GM23248 (cell line): ENCODE data around the gene CEP131.

Source experiments
- EZH2 ChIP-seq: fragments of 200-600 bp; sonication (generic); IDR thresholded peaks from 2 replicates; pipeline ENCODE4 v1.6.1; 2018; ENCODE audit warnings: antibody characterized with exemption, mild to moderate bottlenecking; ENCODE audit not compliant: insufficient read depth, poor library complexity, severe bottlenecking
- EZH2phosphoT487 ChIP-seq: fragments of 200-600 bp; sonication (generic); IDR thresholded peaks from 2 replicates; pipeline ENCODE4 v1.6.1; 2018; ENCODE audit warnings: antibody characterized with exemption, moderate library complexity, mild to moderate bottlenecking, low read depth; ENCODE audit not compliant: insufficient read depth

GRCh38 chr17:81197409-81197795, 25.4 kb downstream of the CEP131 start:
- no peak for TF ChIP-seq EZH2phosphoT487
- no peak for TF ChIP-seq EZH2
